Hypothalamus (tissue), 51 donors: Measurements from ENCODE around the gene SH3D19.
A peak's percentile ranks its signal among the peaks of the same experiment; 100 is the strongest.
"Not testable (repeated sequence)": the region's sequence is repeated elsewhere in the genome, so short reads cannot be mapped to it uniquely, and the experiment has no call there.

Experiments
- DNase-seq, 51 donors: peaks; one replicate each; lab custom pipeline; 2025; lab: John Stamatoyannopoulos, UW

SH3D19 gene

GRCh38 chr4:151276787-151277562 lies 48.4 kb downstream of the SH3D19 start, which contains the start of gene PRSS48:
Gene PRSS48 (plus strand): TSS chr4:151277161. CDS start chr4:151277173, 12 bp downstream.
- peak in 50 of 51 donors; percentile 5 to 86 (median 46) for DNase-seq

- DNase-seq: not testable (repeated sequence)
These were observed 56.5 kb downstream of the SH3D19 start for GRCh38 chr4:151268905-151269304.

- DNase-seq: no peak
These were observed 57.4 kb downstream of the SH3D19 start for GRCh38 chr4:151267822-151268535.

DNA sequence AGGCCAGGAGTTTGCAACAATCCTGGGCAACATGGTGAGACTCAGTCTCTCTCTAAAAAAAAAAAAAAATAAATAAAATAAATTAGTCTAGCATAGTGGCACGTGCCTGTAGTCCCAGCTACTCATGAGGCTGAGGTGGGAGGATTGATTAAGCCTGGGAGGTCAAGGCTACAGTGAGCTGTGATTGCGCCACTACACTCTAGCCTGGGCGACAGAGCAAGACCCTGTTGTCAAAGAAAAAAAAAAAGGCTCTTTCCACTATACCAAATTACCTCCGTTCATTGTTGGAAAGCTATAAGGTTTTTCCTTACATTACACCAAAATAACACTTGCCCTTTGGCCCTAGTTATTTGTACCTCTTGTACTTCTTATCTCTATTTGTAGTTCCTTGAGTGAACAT lies 58.3 kb downstream of the SH3D19 start:
- DNase-seq: no peak

DNA sequence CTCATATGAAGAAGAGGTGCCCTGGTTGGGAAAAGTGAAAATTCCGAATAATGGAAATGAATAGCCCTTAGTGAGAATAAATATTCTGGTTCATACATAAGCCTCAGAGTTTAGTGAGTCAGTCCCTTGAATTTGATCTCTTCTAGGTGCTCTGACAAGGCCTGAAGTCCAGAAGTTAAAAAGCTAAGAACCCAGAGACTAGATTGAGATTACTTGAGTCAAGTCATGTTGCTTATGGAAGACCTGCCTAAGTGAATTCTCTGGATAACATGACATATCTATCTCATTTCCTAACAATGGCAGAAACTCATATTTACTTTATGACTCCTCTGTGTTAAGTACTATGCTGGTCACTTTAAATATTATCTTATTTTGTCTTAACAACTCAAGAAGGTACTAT lies 58.9 kb downstream of the SH3D19 start:
- DNase-seq: no peak

GRCh38 chr4:151263455-151263854 lies 62.0 kb downstream of the SH3D19 start:
- no peak for DNase-seq

- DNase-seq: no peak
These were observed 64.9 kb downstream of the SH3D19 start for GRCh38 chr4:151260526-151260925.

DNA sequence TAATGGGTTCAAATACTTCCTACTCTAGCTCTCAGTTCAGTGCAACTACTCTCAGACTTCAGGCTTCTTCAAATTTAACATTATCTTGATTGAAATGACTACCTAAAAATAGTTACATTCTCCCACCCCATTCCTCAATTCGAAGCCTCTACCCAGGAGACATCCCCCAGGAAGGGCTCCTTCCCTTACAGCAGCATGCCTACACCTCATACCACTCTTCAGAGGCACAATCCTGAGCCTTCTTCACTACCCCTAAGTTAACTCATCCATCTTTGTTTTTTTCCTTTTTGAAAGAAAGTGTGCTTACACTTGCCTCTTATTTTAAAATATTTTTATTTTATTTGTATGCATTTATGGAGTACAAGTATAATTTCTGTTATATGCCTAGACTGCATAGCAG lies 65.7 kb downstream of the SH3D19 start:
- DNase-seq: no peak

GRCh38 chr4:151257704-151258103 lies 67.7 kb downstream of the SH3D19 start:
- no peak for DNase-seq

- DNase-seq: no peak
These were observed 69.3 kb downstream of the SH3D19 start for GRCh38 chr4:151256134-151256533.

DNA sequence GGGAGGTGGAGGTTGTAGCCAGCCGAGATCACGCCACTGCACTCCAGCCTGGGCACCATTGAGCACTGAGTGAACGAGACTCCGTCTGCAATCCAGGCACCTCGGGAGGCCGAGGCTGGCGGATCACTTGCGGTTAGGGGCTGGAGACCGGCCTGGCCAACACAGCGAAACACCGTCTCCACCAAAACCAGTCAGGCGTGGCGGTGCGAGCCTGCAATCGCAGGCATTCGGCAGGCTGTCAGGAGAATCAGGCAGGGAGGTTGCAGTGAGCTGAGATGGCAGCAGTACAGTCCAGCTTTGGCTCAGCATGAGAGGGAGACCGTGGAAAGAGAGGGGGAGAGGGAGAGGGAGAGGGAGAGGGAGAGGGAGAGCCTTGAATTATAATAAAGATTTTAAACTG lies 69.7 kb downstream of the SH3D19 start:
- DNase-seq: not testable (repeated sequence)

- not testable (repeated sequence) for DNase-seq
These were observed 70.2 kb downstream of the SH3D19 start for GRCh38 chr4:151255226-151255625.

GRCh38 chr4:151251603-151252304 lies 73.7 kb downstream of the SH3D19 start:
- peak in 1 of 51 donors; percentile 2 for DNase-seq

- no peak for DNase-seq
These were observed 74.7 kb downstream of the SH3D19 start for GRCh38 chr4:151250706-151251105.

- no peak for DNase-seq
These were observed 76.9 kb downstream of the SH3D19 start for GRCh38 chr4:151248519-151248918.

DNA sequence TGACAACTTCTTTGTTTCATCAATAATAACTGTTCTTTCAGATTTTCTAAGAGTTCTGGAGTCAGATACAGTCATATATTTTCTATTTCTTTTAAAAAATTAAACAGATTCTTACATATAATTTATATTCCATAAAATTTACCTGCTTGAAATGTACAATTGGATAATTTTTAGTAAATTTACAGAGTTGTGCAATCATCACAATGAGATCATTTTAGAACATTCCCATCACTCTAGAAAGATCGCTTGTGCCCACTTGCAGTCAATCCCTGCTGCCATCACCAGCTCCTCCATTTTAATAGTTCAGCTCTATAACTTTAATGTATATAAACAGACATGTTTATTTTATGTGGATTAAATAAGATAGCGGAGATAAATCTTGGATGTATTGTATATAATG lies 78.0 kb downstream of the SH3D19 start:
- DNase-seq: no peak

DNA sequence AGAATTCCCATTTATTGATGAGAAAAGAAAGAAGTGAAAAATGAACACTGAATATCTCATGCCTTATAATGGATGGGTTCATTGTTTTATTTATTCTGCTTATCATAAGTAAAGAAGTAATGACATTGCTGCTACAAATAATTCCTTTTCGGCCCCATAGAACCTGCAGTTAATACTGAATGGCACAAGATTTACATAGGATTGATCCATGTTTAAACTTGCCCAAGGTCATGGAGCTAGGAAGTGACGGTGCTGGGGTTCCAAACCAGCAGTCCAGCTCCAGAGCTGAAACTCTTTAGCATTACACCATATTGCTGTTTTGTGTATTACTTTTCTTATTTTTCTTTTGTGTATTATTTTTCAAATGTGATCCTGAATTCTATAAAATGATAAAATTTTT lies 78.7 kb downstream of the SH3D19 start:
- DNase-seq: no peak

DNA sequence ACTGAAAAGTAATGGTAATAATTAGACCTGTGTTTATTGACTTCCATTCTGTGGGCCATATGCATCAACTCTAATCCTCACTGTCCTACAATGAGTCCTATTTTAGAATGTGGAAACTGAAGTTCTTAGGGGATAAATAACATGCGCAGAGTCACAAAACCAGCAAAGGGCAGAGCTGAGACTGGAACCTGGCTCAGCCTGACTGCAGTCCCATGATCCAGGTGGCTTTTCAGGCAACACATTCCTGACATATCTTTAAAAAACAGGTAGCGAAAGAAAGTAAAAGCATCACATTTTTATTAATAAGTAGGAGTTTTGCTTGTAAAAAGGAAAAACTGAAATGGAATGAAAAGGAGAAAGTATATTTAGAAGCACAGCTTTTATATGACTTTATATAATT lies 83.1 kb downstream of the SH3D19 start:
- DNase-seq: no peak

DNA sequence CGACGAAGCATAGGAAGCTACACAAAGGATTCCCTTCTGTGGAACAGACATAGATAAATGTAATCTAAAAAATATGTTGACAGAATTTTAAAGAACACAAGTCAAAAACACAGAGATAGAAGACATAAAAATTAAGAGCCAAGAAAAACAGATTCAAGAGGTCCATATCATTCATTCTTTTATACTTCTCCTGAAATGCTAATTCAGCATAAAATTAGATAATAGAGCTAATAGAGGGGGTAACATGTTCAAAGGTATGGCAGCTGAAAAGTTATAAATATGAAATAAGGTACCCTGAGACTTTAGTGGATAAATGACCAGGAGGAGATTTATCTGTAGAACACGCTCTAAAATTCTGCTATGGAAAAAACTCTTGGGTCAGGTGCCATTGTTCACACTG lies 85.8 kb downstream of the SH3D19 start:
- no peak for DNase-seq

GRCh38 chr4:151238477-151238876 lies 86.9 kb downstream of the SH3D19 start:
- peak in 4 of 51 donors; percentile 16 to 54 (median 28) for DNase-seq

DNA sequence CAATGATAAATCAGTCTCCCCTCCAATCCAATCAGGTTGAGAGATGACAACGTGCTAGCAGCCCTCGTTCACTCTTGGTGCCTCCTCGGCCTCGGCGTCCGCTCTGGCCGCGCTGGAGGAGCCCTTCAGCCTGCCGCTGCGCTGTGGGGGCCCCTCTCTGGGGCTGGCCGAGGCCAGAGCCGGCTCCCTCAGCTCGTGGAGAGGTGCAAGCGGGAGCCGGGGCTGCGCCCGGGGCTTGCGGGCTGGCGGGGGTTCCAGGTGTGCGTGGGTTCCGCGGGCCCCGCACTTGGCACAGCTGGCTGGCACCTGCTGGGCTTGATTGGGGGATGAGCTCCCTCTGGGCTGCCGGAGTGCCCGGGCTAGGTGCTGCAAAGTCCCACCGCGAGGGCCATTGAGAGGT lies 89.4 kb downstream of the SH3D19 start:
- no peak for DNase-seq
